H9 (cell line): ENCODE data around the gene SQSTM1. TPM values are rescaled to one million over a fixed set of nuclear protein-coding genes. Genes with fewer than 3 reads are reported as not detected.

Source experiments
- DNase-seq: peaks from one replicate; pipeline ENCODE4 v3.0.0-alpha.2; 2017
- H2AFZ ChIP-seq: one replicate; pipeline ENCODE4 v1.6.1; 2013; ENCODE audit warnings: mild to moderate bottlenecking, low read length, control low read depth, moderate library complexity
- H2AK5ac ChIP-seq: 2 replicates; pipeline ENCODE4 v1.6.1; 2013; ENCODE audit warnings: low read length, control low read depth, mixed read lengths; ENCODE audit not compliant: insufficient read length
- H2BK120ac ChIP-seq: one replicate; pipeline ENCODE4 v1.6.1; 2013; ENCODE audit warnings: low read depth, mild to moderate bottlenecking, low read length, control low read depth, inconsistent platforms; ENCODE audit not compliant: poor library complexity, severe bottlenecking
- H2BK12ac ChIP-seq: 2 replicates; pipeline ENCODE4 v1.6.1; 2013; ENCODE audit warnings: low read length, control low read depth, mixed read lengths, low read depth; ENCODE audit not compliant: insufficient read length
- H2BK15ac ChIP-seq: 2 replicates; pipeline ENCODE4 v1.6.1; 2013; ENCODE audit warnings: low read depth, low read length, control low read depth
- H2BK20ac ChIP-seq: one replicate; pipeline ENCODE4 v1.6.1; 2013; ENCODE audit warnings: low read depth, mild to moderate bottlenecking, low read length, control low read depth, inconsistent platforms; ENCODE audit not compliant: poor library complexity, severe bottlenecking
- H2BK5ac ChIP-seq: 2 replicates; pipeline ENCODE4 v1.6.1; 2013; ENCODE audit warnings: low read length, control low read depth, mixed read lengths; ENCODE audit not compliant: insufficient read length
- H3K14ac ChIP-seq: 2 replicates; pipeline ENCODE4 v1.6.1; 2013; ENCODE audit warnings: low read length, control low read depth; ENCODE audit not compliant: insufficient read depth
- H3K18ac ChIP-seq: 2 replicates; pipeline ENCODE4 v1.6.1; 2013; ENCODE audit warnings: low read depth, mild to moderate bottlenecking, mixed read lengths, low read length, control low read depth; ENCODE audit not compliant: insufficient read length
- H3K23ac ChIP-seq: 2 replicates; pipeline ENCODE4 v1.6.1; 2013; ENCODE audit warnings: low read length, control low read depth, mixed read lengths, low read depth; ENCODE audit not compliant: insufficient read length
- H3K23me2 ChIP-seq: 2 replicates; pipeline ENCODE4 v1.6.1; 2013; ENCODE audit warnings: low read depth, mild to moderate bottlenecking, mixed read lengths, low read length, control low read depth; ENCODE audit not compliant: insufficient read length, poor library complexity, severe bottlenecking
- H3K27ac ChIP-seq: 2 replicates; pipeline ENCODE4 v1.5.1; 2013; ENCODE audit warnings: low read length, control low read depth, mixed read lengths, low read depth; ENCODE audit not compliant: insufficient read length
- H3K27me3 ChIP-seq: 2 replicates; pipeline ENCODE4 v1.6.1; 2013; ENCODE audit warnings: low read length, control low read depth, inconsistent platforms; ENCODE audit not compliant: insufficient read depth
- H3K4ac ChIP-seq: 2 replicates; pipeline ENCODE4 v1.6.1; 2013; ENCODE audit warnings: low read depth, mild to moderate bottlenecking, control low read depth, inconsistent platforms, low read length, moderate library complexity
- H3K4me1 ChIP-seq: 2 replicates; pipeline ENCODE4 v1.6.1; 2013; ENCODE audit warnings: low read length, control low read depth, inconsistent platforms; ENCODE audit not compliant: insufficient read depth
- H3K4me2 ChIP-seq: 2 replicates; pipeline ENCODE4 v1.6.1; 2013; ENCODE audit warnings: low read length, control low read depth, mixed read lengths; ENCODE audit not compliant: insufficient read length, insufficient read depth
- H3K56ac ChIP-seq: 2 replicates; pipeline ENCODE4 v1.6.1; 2013; ENCODE audit warnings: low read depth, mild to moderate bottlenecking, mixed read lengths, low read length, control low read depth; ENCODE audit not compliant: insufficient read length
- H3K79me1 ChIP-seq: 2 replicates; pipeline ENCODE4 v1.6.1; 2013; ENCODE audit warnings: low read depth, mild to moderate bottlenecking, moderate library complexity, low read length, control low read depth, inconsistent platforms; ENCODE audit not compliant: insufficient read depth, poor library complexity, severe bottlenecking
- H3K79me2 ChIP-seq: 2 replicates; pipeline ENCODE4 v1.6.1; 2013; ENCODE audit warnings: low read length, control low read depth, inconsistent platforms; ENCODE audit not compliant: insufficient read depth
- H3K9ac ChIP-seq: 2 replicates; pipeline ENCODE4 v1.6.1; 2013; ENCODE audit warnings: low read length, control low read depth, mixed read lengths; ENCODE audit not compliant: insufficient read length; ENCODE audit errors: extremely low read depth
- H3K9me3 ChIP-seq: one replicate; pipeline ENCODE4 v1.6.1; 2013; ENCODE audit warnings: low read depth, low read length, inconsistent platforms; ENCODE audit not compliant: control insufficient read depth
- H3T11ph ChIP-seq: one replicate; pipeline ENCODE4 v1.6.1; 2013; ENCODE audit warnings: mild to moderate bottlenecking, low read length, control low read depth, inconsistent platforms
- H4K20me1 ChIP-seq: one replicate; pipeline ENCODE4 v1.6.1; 2013; ENCODE audit not compliant: control insufficient read depth, insufficient read length, insufficient read depth
- H4K5ac ChIP-seq: 2 replicates; pipeline ENCODE4 v1.6.1; 2013; ENCODE audit warnings: low read depth, mild to moderate bottlenecking, mixed read lengths, low read length, control low read depth; ENCODE audit not compliant: insufficient read length
- H4K8ac ChIP-seq: replicated peaks from 2 replicates; pipeline ENCODE4 v1.6.1; 2013; ENCODE audit warnings: low read length, control low read depth, mixed read lengths, low read depth; ENCODE audit not compliant: insufficient read length
- H4K91ac ChIP-seq: 2 replicates; pipeline ENCODE4 v1.6.1; 2013; ENCODE audit warnings: low read depth, mild to moderate bottlenecking, moderate library complexity, mixed read lengths, low read length, control low read depth; ENCODE audit not compliant: insufficient read length
- H3K27ac Mint-ChIP-seq, 3 experiments: 2 replicates in 2 of 3; 3 replicates in 1 of 3; pipeline ENCODE4 v1.8.0; 2020 to 2021; ENCODE audit warnings: mixed read lengths in 3 of 3, mild to moderate bottlenecking in 1 of 3, moderate library complexity in 1 of 3
- H3K27me3 Mint-ChIP-seq: 2 replicates; pipeline ENCODE4 v1.8.0; 2021; ENCODE audit warnings: low read depth, mild to moderate bottlenecking, moderate library complexity, mixed read lengths
- H3K36me3 Mint-ChIP-seq, 3 experiments: 2 replicates in 2 of 3; 3 replicates in 1 of 3; pipeline ENCODE4 v1.8.0; 2020 to 2021; ENCODE audit warnings: low read depth in 3 of 3, mixed read lengths in 3 of 3; ENCODE audit not compliant: insufficient read depth in 1 of 3
- H3K4me1 Mint-ChIP-seq, 2 experiments: 2 replicates each; pipeline ENCODE4 v1.8.0; 2020; ENCODE audit warnings: mixed read lengths in 2 of 2
- H3K4me3 Mint-ChIP-seq, 2 experiments: 2 replicates in 1 of 2; 3 replicates in 1 of 2; pipeline ENCODE4 v1.8.0; 2020 to 2021; ENCODE audit warnings: mild to moderate bottlenecking in 2 of 2, mixed read lengths in 2 of 2, moderate library complexity in 1 of 2
- H3K9me3 Mint-ChIP-seq, 2 experiments: 2 replicates in 1 of 2; 3 replicates in 1 of 2; pipeline ENCODE4 v1.8.0; 2020; ENCODE audit warnings: mild to moderate bottlenecking in 2 of 2, mixed read lengths in 2 of 2, moderate library complexity in 1 of 2
- CTCF ChIP-seq: fragments of 200-600 bp; sonication (generic); conservative IDR thresholded peaks from 3 replicates; pipeline ENCODE4 v1.8.0; 2021; ENCODE audit warnings: antibody characterized with exemption, mild to moderate bottlenecking
- WGBS: extraction: QIAGEN DNeasy Blood & Tissue Kit; methylation state at CpG from one replicate; pipeline ENCODE4 v1.1.7; 2013; ENCODE audit warnings: missing lambda C conversion rate, low lambda C conversion rate, mixed read lengths; ENCODE audit not compliant: insufficient read length; ENCODE audit errors: extremely low coverage; 5-methylcytosine and 5-hydroxymethylcytosine counted together
- total RNA-seq: library from RNA; stranded (reverse); gene quantifications from 2 replicates; pipeline ENCODE4 v1.2.1, GENCODE V29; 2021

Gene SQSTM1
- total RNA-seq, 1 experiment from 2014 or later, result 144 TPM

DNA sequence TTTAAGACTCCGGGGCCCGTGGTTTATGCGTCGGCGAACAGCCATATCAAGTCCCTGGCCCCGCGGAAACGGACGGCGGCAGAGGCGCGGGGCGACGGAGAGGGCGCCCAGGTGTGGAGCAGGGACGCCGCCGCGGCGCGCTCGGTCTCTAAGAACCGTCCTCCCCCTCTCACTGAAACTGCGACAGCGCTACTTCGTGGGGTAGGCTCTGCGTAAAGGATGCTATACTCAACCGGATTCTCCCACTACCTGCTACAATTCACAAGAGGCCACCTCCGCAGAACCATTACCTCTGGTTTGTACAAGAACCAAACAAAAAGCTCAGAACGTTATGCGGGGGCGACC is 37.5 kb downstream of the SQSTM1 start:
- Histone ChIP-seq H3K27ac (no peak overlapping the region), H3K4ac (no peak overlapping the region), H4K8ac (no peak overlapping the region)

More for the DNA sequence above, 37.5 kb downstream of the SQSTM1 start:
- Histone ChIP-seq H2BK5ac (no peak overlapping the region), H3K79me2 (no peaks in the 10 kb centered on the region), H3K27me3 (no peaks in the 10 kb centered on the region), H2BK15ac (no peak overlapping the region), H2AFZ (no peak overlapping the region), H3K18ac (no peak overlapping the region), H4K20me1 (no peaks in the 10 kb centered on the region), H2BK120ac (no peak overlapping the region), H3K79me1 (no peaks in the 10 kb centered on the region), H4K91ac (no peak overlapping the region), H3T11ph (no peak overlapping the region), H3K4me2 (peak overlapping the region; percentile 71), H3K23ac (no peak overlapping the region), H3K56ac (no peak overlapping the region), H3K23me2 (no peaks in the 10 kb centered on the region), H3K9me3 (peaks cover 5% of the 10 kb centered on the region), H3K4me1 (no peaks in the 10 kb centered on the region), H4K5ac (no peak overlapping the region), H3K14ac (no peak overlapping the region), H2AK5ac (no peak overlapping the region), H3K9ac (peak overlapping the region; percentile 10), H2BK20ac (no peak overlapping the region), H2BK12ac (no peak overlapping the region)
- TF ChIP-seq CTCF, result no peak
- no CpG with 5 or more reads among the region's 32 CpGs for WGBS
- Mint-ChIP-seq H3K9me3 (no peaks in the 10 kb centered on the region), H3K4me1 (peaks cover 13 to 15% of the 10 kb centered on the region in 2 experiments), H3K36me3 (peaks cover 17 to 25% (median 19%) of the 10 kb centered on the region in 3 experiments), H3K4me3 (peak overlapping the region; percentile 83 to 95), H3K27ac (peak overlapping the region in 1 of 3 experiments; percentile 86; a peak in 2 of 7 replicates), H3K27me3 (peaks cover 12% of the 10 kb centered on the region)
- DNase-seq, result no peak
